ENCODE measurements around the gene CCM2. TPM values are rescaled to one million over a fixed set of nuclear protein-coding genes. Genes with fewer than 3 reads are reported as not detected.

Gene CCM2
- total RNA-seq, 2 experiments from 2014 or later, result 134 TPM

DNA sequence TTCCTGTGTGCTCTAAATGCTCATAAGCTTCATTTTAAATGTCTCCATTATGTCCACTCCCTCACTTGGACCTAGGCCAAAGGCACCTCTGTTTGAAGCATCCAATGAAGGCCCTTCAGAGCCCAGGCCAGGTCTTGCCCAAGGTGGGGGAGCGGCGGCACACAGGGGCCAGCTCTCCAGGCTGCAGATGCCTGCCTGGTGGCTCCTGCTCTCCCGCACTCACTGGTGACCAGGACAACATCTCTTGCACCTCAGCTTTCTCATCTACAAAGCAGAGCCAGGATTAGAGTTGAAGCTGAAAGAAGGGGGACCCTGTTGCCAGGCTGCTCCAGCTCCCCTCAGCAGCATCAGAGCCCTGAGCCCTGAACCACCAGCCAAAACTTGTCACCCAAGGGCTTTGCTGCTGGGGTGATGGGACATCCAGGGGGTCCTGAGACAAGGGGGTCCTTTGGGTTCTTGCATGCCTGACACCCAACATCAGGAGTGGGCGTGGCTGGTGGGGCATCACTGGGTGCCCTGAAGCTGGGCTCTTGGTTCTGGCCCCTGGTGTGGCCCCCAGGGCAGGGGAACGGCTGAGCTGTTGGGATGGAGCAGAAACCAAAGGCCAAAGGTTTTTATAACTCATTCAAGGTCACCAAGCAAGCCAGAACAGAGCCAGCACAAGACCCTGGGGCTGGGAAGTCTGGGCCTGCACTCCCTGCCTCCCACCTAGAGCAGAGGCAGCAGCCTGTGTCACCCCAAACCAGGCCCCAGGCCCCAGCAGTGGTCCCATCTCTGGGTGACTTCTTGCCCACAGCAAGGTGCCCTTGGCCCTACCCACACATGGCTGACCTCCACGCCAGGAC, 87.5 kb downstream of the CCM2 start:
- POLR2A ChIA-PET, result interaction anchor here (0.6 kb wide), 1 partner anchor 114 kb away, joined by 4 read pairs; no protein-coding TSS in a partner anchor
- DNase-seq, result no peak
- H3K9me3 Mint-ChIP-seq, result no peaks in the 10 kb centered on the region
- peak overlapping the region; percentile 19 for H3K27ac Mint-ChIP-seq
- H3K36me3 Mint-ChIP-seq (ENCODE audit: low read depth), result no peaks in the 10 kb centered on the region
- CTCF ChIA-PET, result interaction anchor here (1.2 to 1.9 kb wide), 2 partner anchors 10 to 17 kb away, joined by 3 to 5 read pairs; no protein-coding TSS in a partner anchor
- H3K27me3 Mint-ChIP-seq, result peaks cover 26% of the 10 kb centered on the region
- no peak overlapping the region for H3K4me3 Mint-ChIP-seq
- peaks cover 11% of the 10 kb centered on the region for H3K4me1 Mint-ChIP-seq

- Mint-ChIP-seq H3K36me3 (ENCODE audit: low read depth) (no peaks in the 10 kb centered on the region), H3K4me1 (peaks cover 11% of the 10 kb centered on the region), H3K27me3 (peaks cover 30% of the 10 kb centered on the region), H3K27ac (no peak overlapping the region), H3K9me3 (no peaks in the 10 kb centered on the region), H3K4me3 (no peak overlapping the region)
- DNase-seq, result no peak
- CTCF ChIA-PET, result no interaction called here
- POLR2A ChIA-PET, result no interaction called here
Measured at GRCh38 chr7:45088146-45088701, 88.2 kb downstream of the CCM2 start.

DNA sequence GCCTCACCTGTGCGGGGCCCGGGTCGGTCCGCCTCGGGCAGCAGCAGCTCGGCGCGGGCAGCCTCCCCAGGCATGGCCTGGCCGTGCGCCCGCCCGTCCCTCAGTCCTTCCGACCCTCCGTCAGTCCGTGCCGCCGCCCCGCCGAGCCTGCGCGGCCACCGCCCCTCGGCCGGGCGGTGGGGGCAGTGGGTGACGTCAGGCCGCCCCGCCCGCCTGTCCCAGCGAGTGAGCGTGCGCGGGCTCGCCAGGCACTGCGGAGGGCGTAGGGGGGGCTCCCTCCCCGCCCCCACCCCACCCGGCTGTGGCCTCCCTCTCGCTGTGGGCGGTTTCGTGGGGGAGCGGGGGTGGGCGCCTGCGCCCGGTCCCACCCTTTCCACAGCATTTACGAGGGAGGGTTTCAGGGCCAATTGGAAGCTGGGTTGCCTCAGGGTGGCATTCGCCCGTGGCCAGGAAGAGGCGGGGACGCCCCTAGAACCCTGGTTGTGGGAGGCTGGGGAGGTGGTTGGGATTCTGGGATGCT, 88.9 kb downstream of the CCM2 start, which contains the start of gene NACAD:
TSS of gene NACAD (minus strand) at position 149 of the 520 bp plus-strand sequence. CDS start at position 74, 75 bp downstream.
- peak within 1 kb of the TSS; percentile 13 for H3K27ac Mint-ChIP-seq
- H3K27me3 Mint-ChIP-seq, result peaks cover 33% of the 10 kb centered on the region
- peaks cover 2% of the 10 kb centered on the region for H3K36me3 Mint-ChIP-seq (ENCODE audit: low read depth)
- peak within 1 kb of the TSS; percentile 51 for H3K4me3 Mint-ChIP-seq
- ChIA-PET POLR2A (no interaction called here), CTCF (interaction anchor here (1.3 to 1.4 kb wide), 2 partner anchors 16 to 18 kb away, joined by 4 read pairs; no protein-coding TSS in a partner anchor)
- peaks cover 2% of the 10 kb centered on the region for H3K9me3 Mint-ChIP-seq
- DNase-seq, result no peak
- peaks cover 11% of the 10 kb centered on the region for H3K4me1 Mint-ChIP-seq

- POLR2A ChIA-PET, result no interaction called here
- peaks cover 2% of the 10 kb centered on the region for H3K36me3 Mint-ChIP-seq (ENCODE audit: low read depth)
- H3K4me1 Mint-ChIP-seq, result peaks cover 11% of the 10 kb centered on the region
- H3K27me3 Mint-ChIP-seq, result peaks cover 33% of the 10 kb centered on the region
- H3K27ac Mint-ChIP-seq, result peak overlapping the region; percentile 13
- peak; percentile 71 for DNase-seq
- CTCF ChIA-PET, result interaction anchor here (1.1 to 1.4 kb wide), 3 partner anchors 10 to 18 kb away, joined by 3 to 4 read pairs (median 4); no protein-coding TSS in a partner anchor
- peaks cover 2% of the 10 kb centered on the region for H3K9me3 Mint-ChIP-seq
- peak overlapping the region; percentile 51 for H3K4me3 Mint-ChIP-seq
Measured at GRCh38 chr7:45089341-45089891, 89.4 kb downstream of the CCM2 start.

GRCh38 chr7:45092100-45092930, 92.3 kb downstream of the CCM2 start:
- DNase-seq, result no peak
- peaks cover 11% of the 10 kb centered on the region for H3K4me1 Mint-ChIP-seq
- H3K9me3 Mint-ChIP-seq, result peaks cover 5% of the 10 kb centered on the region
- no peak overlapping the region for H3K27ac Mint-ChIP-seq
- CTCF ChIA-PET, result interaction anchor here (0.7 to 1.5 kb wide), 4 partner anchors 11 to 240 kb away, joined by 3 to 4 read pairs (median 3); no protein-coding TSS in a partner anchor
- H3K4me3 Mint-ChIP-seq, result no peak overlapping the region
- H3K36me3 Mint-ChIP-seq (ENCODE audit: low read depth), result peaks cover 2% of the 10 kb centered on the region
- peaks cover 30% of the 10 kb centered on the region for H3K27me3 Mint-ChIP-seq
- POLR2A ChIA-PET, result no interaction called here

GRCh38 chr7:45092931-45093235, 92.9 kb downstream of the CCM2 start:
- peaks cover 11% of the 10 kb centered on the region for H3K4me1 Mint-ChIP-seq
- peaks cover 29% of the 10 kb centered on the region for H3K27me3 Mint-ChIP-seq
- H3K4me3 Mint-ChIP-seq, result no peak overlapping the region
- H3K36me3 Mint-ChIP-seq (ENCODE audit: low read depth), result peaks cover 3% of the 10 kb centered on the region
- CTCF ChIA-PET, result interaction anchor here (0.7 to 1.3 kb wide), 2 partner anchors 113 to 239 kb away, joined by 3 read pairs; no protein-coding TSS in a partner anchor
- no peak for DNase-seq
- peaks cover 5% of the 10 kb centered on the region for H3K9me3 Mint-ChIP-seq
- POLR2A ChIA-PET, result no interaction called here
- no peak overlapping the region for H3K27ac Mint-ChIP-seq

- Mint-ChIP-seq H3K27me3 (no peaks in the 10 kb centered on the region), H3K4me1 (no peaks in the 10 kb centered on the region), H3K36me3 (ENCODE audit: low read depth) (peaks cover 22% of the 10 kb centered on the region), H3K4me3 (no peak overlapping the region), H3K9me3 (peaks cover 3% of the 10 kb centered on the region), H3K27ac (no peak overlapping the region)
- no peak for DNase-seq
- ChIA-PET POLR2A (no interaction called here), CTCF (interaction anchor here (0.6 to 0.9 kb wide), 2 partner anchors 10 to 108 kb away, joined by 3 to 5 read pairs; no protein-coding TSS in a partner anchor)
Measured at GRCh38 chr7:45098983-45099839, 99.2 kb downstream of the CCM2 start.

DNA sequence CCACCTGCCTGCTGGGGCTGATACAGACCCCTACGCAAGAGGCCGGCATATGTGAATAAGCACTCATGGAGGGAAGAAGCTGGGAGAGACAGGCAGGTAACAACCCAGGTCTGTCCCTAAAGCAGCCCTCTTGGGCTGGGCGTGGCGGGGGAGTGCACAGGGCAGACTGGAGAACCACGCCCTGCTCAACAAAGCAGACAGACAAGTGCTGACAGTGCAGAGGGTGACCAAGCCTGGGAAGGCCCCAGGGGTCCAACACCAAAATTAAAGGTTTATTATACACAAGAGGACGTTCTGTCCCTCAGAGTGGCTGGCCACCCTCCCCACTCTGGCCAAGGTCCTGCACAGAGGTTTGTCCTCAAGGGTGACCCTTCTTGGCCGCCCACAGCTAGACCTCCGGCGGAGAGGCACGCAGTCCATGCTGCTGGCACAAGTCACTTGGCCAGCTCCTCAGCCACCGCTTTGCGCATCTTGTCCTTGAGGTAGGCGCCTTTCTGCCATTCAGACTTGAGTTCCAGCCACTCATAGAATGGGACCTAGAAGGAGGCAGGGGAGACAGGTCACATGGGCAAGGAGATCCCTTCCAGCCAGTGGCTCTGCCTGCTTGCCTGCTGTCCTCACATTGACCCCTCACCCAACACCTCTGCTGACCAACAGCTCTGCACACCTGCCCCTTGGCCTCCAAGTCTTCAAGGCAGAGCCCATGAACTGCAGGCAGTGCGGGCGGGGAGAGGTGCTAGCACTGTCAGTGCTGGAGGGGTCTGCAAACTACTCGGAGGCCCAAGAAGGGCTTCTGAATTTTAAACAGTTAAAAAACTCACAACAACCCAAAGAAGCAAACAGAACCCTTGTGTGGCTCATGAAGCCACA, 100.1 kb downstream of the CCM2 start:
- peaks cover 22% of the 10 kb centered on the region for H3K36me3 Mint-ChIP-seq (ENCODE audit: low read depth)
- no peak overlapping the region for H3K27ac Mint-ChIP-seq
- no peak for DNase-seq
- H3K4me3 Mint-ChIP-seq, result no peak overlapping the region
- POLR2A ChIA-PET, result interaction anchor here (0.6 kb wide), 1 partner anchor 40 kb away, joined by 3 read pairs; no protein-coding TSS in a partner anchor
- CTCF ChIA-PET, result interaction anchor here (0.6 to 0.9 kb wide), 2 partner anchors 10 to 109 kb away, joined by 3 to 5 read pairs; no protein-coding TSS in a partner anchor
- H3K27me3 Mint-ChIP-seq, result no peaks in the 10 kb centered on the region
- H3K9me3 Mint-ChIP-seq, result no peaks in the 10 kb centered on the region
- H3K4me1 Mint-ChIP-seq, result no peaks in the 10 kb centered on the region

- peaks cover 24% of the 10 kb centered on the region for H3K36me3 Mint-ChIP-seq (ENCODE audit: low read depth)
Measured at GRCh38 chr7:45100761-45101480, 100.9 kb downstream of the CCM2 start.

GRCh38 chr7:45101748-45102147, 101.7 kb downstream of the CCM2 start:
- no peaks in the 10 kb centered on the region for H3K27me3 Mint-ChIP-seq

More at GRCh38 chr7:45100761-45101480, 100.9 kb downstream of the CCM2 start:
- DNase-seq, result no peak
- no peak overlapping the region for H3K4me3 Mint-ChIP-seq
- H3K27me3 Mint-ChIP-seq, result no peaks in the 10 kb centered on the region
- no peaks in the 10 kb centered on the region for H3K9me3 Mint-ChIP-seq
- CTCF ChIA-PET, result no interaction called here
- peaks cover under 1% of the 10 kb centered on the region for H3K4me1 Mint-ChIP-seq
- POLR2A ChIA-PET, result interaction anchor here (0.6 kb wide), 1 partner anchor 41 kb away, joined by 3 read pairs; no protein-coding TSS in a partner anchor
- no peak overlapping the region for H3K27ac Mint-ChIP-seq

More at GRCh38 chr7:45101748-45102147, 101.7 kb downstream of the CCM2 start:
- Mint-ChIP-seq H3K4me1 (peaks cover 5% of the 10 kb centered on the region), H3K36me3 (ENCODE audit: low read depth) (peaks cover 24% of the 10 kb centered on the region), H3K9me3 (no peaks in the 10 kb centered on the region), H3K27ac (no peak overlapping the region), H3K4me3 (no peak overlapping the region)
- POLR2A ChIA-PET, result interaction anchor here (0.5 kb wide), 1 partner anchor 31 kb away, joined by 3 read pairs; no protein-coding TSS in a partner anchor
- DNase-seq, result no peak
- CTCF ChIA-PET, result no interaction called here
